Upper lobe of right lung (tissue), 1 donor: Measurements from ENCODE around the gene PURA. TPM values are rescaled to one million over a fixed set of nuclear protein-coding genes. Genes with fewer than 3 reads are reported as not detected.

Experiments
- ATAC-seq: fragments of 200-7000 bp; cut with Tn5 transposase; one replicate; pipeline ENCODE4 v1.9.1; 2020; ENCODE audit warnings: mild to moderate bottlenecking, moderate library complexity
- DNase-seq: peaks from one replicate; pipeline ENCODE4 v3.0.0-alpha.2; 2020
- H3K27ac ChIP-seq: fragments of 200-600 bp; one replicate; pipeline ENCODE4 v1.8.0; 2022
- H3K27me3 ChIP-seq: fragments of 200-600 bp; one replicate; pipeline ENCODE4 v1.8.0; 2022; ENCODE audit warnings: mild to moderate bottlenecking
- H3K36me3 ChIP-seq: fragments of 200-600 bp; one replicate; pipeline ENCODE4 v1.8.0; 2022
- H3K4me1 ChIP-seq: fragments of 200-600 bp; one replicate; pipeline ENCODE4 v1.8.0; 2022
- H3K4me3 ChIP-seq: fragments of 200-600 bp; one replicate; pipeline ENCODE4 v1.8.0; 2022; ENCODE audit warnings: mild to moderate bottlenecking
- H3K9me3 ChIP-seq: fragments of 200-600 bp; one replicate; pipeline ENCODE4 v1.8.0; 2022
- CTCF ChIP-seq: fragments of 200-600 bp; IDR thresholded peaks from one replicate; pipeline ENCODE4 v1.8.0; 2022; ENCODE audit warnings: antibody characterized with exemption
- intact Hi-C: fragments of 100-400 bp; cut with DNase I; formaldehyde crosslinking; loops from one replicate; pipeline ENCODE4 v1.11.0; 2022
- total RNA-seq: library from RNA; stranded (reverse); fragmentation: NEBNext Ultra II Directional; extraction: Animal tissue kit (Norgen Biotek cat#: 25700); gene quantifications from one replicate; pipeline ENCODE4 v1.2.1, GENCODE V29; 2021
- donor health status: DM: no; HTN: yes; CAD: no; lungs with severe emphysema.

PURA gene
- total RNA-seq, 1 donor from 2014 or later, result 31.5 TPM

- no peak for TF ChIP-seq CTCF
- intact Hi-C loops, result no loop called here
- H3K9me3 ChIP-seq, result no peaks in the 10 kb centered on the region
- no peaks in the 10 kb centered on the region for H3K36me3 ChIP-seq
- H3K4me3 ChIP-seq, result peak overlapping the region; percentile 77
- peak overlapping the region; percentile 92 for H3K27ac ChIP-seq
- peaks cover 63% of the 10 kb centered on the region for H3K4me1 ChIP-seq
- peak; percentile 69 for DNase-seq
- peak; percentile 0 for ATAC-seq
- H3K27me3 ChIP-seq, result no peaks in the 10 kb centered on the region
Observed at GRCh38 chr5:140113180-140113698, 670 bp upstream of the PURA start.

- H3K27ac ChIP-seq, result peak overlapping the region; percentile 92
- H3K4me1 ChIP-seq, result peaks cover 57% of the 10 kb centered on the region
- no peaks in the 10 kb centered on the region for H3K9me3 ChIP-seq
- DNase-seq (peak; percentile 88), ATAC-seq (peak; percentile 82)
- intact Hi-C loops, result no loop called here
- no peak for TF ChIP-seq CTCF
- peak overlapping the region; percentile 77 for H3K4me3 ChIP-seq
- no peaks in the 10 kb centered on the region for H3K36me3 ChIP-seq
- no peaks in the 10 kb centered on the region for H3K27me3 ChIP-seq
Observed at GRCh38 chr5:140114341-140115185, 654 bp downstream of the PURA start.

- no peak overlapping the region for H3K27ac ChIP-seq
Observed at GRCh38 chr5:140115186-140115500, 1.2 kb downstream of the PURA start.

GRCh38 chr5:140116716-140117115 is 2.8 kb downstream of the PURA start:
- Histone ChIP-seq H3K9me3 (no peaks in the 10 kb centered on the region), H3K27ac (no peak overlapping the region), H3K4me3 (no peak overlapping the region), H3K27me3 (no peaks in the 10 kb centered on the region), H3K36me3 (no peaks in the 10 kb centered on the region), H3K4me1 (peaks cover 55% of the 10 kb centered on the region)
- intact Hi-C loops, result no loop called here
- ATAC-seq (no peak), DNase-seq (no peak)
- no peak for TF ChIP-seq CTCF

More at GRCh38 chr5:140115186-140115500, 1.2 kb downstream of the PURA start:
- Histone ChIP-seq H3K27me3 (no peaks in the 10 kb centered on the region), H3K36me3 (no peaks in the 10 kb centered on the region), H3K9me3 (no peaks in the 10 kb centered on the region), H3K4me3 (peak overlapping the region; percentile 77), H3K4me1 (peaks cover 56% of the 10 kb centered on the region)
- intact Hi-C loops, result no loop called here
- no peak for DNase-seq
- TF ChIP-seq CTCF, result no peak
- ATAC-seq, result no peak

GRCh38 chr5:140117523-140117922 is 3.6 kb downstream of the PURA start:
- ATAC-seq (no peak), DNase-seq (no peak)
- intact Hi-C loops, result no loop called here
- no peaks in the 10 kb centered on the region for H3K27me3 ChIP-seq
- no peak for TF ChIP-seq CTCF
- no peaks in the 10 kb centered on the region for H3K9me3 ChIP-seq
- no peak overlapping the region for H3K4me3 ChIP-seq
- no peaks in the 10 kb centered on the region for H3K36me3 ChIP-seq
- H3K27ac ChIP-seq, result no peak overlapping the region
- H3K4me1 ChIP-seq, result peaks cover 49% of the 10 kb centered on the region
